ENCODE data around the gene SHF. TPM values are rescaled to one million over a fixed set of nuclear protein-coding genes. Genes with fewer than 3 reads are reported as not detected.

The SHF gene
- total RNA-seq, 6 experiments from 2014 or later = 2.1 to 3.1 (median 2.1) TPM

- Mint-ChIP-seq H3K4me3 (no peak overlapping the region), H3K27ac (no peak overlapping the region), H3K36me3 (ENCODE audit: low read depth) (no peaks in the 10 kb centered on the region), H3K27me3 (ENCODE audit: insufficient read depth) (peaks cover 3% of the 10 kb centered on the region), H3K9me3 (no peaks in the 10 kb centered on the region), H3K4me1 (ENCODE audit: low read depth) (peaks cover 44% of the 10 kb centered on the region)
- no peak for DNase-seq
- TF ChIP-seq CTCF (IDR thresholded peaks at IDR 0.05) = no peak
Observed at GRCh38 chr15:45161666-45162065, 26.1 kb downstream of the SHF start.

GRCh38 chr15:45157974-45158373 lies 29.8 kb downstream of the SHF start:
- H3K4me3 Mint-ChIP-seq = no peak overlapping the region
- H3K27me3 Mint-ChIP-seq (ENCODE audit: insufficient read depth) = peaks cover 6% of the 10 kb centered on the region
- H3K27ac Mint-ChIP-seq = peak overlapping the region; percentile 94
- no peaks in the 10 kb centered on the region for H3K36me3 Mint-ChIP-seq (ENCODE audit: low read depth)
- no peak for TF ChIP-seq CTCF (IDR thresholded peaks at IDR 0.05)
- H3K4me1 Mint-ChIP-seq (ENCODE audit: low read depth) = peaks cover 31% of the 10 kb centered on the region
- DNase-seq = peak; percentile 64
- no peaks in the 10 kb centered on the region for H3K9me3 Mint-ChIP-seq

GRCh38 chr15:45156744-45157455 lies 30.9 kb downstream of the SHF start:
- Mint-ChIP-seq H3K27me3 (ENCODE audit: insufficient read depth) (peaks cover 6% of the 10 kb centered on the region), H3K27ac (peak overlapping the region; percentile 94), H3K36me3 (ENCODE audit: low read depth) (no peaks in the 10 kb centered on the region), H3K9me3 (no peaks in the 10 kb centered on the region), H3K4me3 (peak overlapping the region; percentile 17), H3K4me1 (ENCODE audit: low read depth) (peaks cover 21% of the 10 kb centered on the region)
- no peak for TF ChIP-seq CTCF (IDR thresholded peaks at IDR 0.05)
- DNase-seq = peak; percentile 83

GRCh38 chr15:45155739-45156138 lies 32.0 kb downstream of the SHF start:
- Mint-ChIP-seq H3K36me3 (ENCODE audit: low read depth) (no peaks in the 10 kb centered on the region), H3K4me3 (no peak overlapping the region), H3K9me3 (no peaks in the 10 kb centered on the region), H3K27me3 (ENCODE audit: insufficient read depth) (peaks cover 6% of the 10 kb centered on the region), H3K27ac (peak overlapping the region; percentile 94; the same call in 1 of the 2 replicates), H3K4me1 (ENCODE audit: low read depth) (peaks cover 20% of the 10 kb centered on the region)
- no peak for DNase-seq
- TF ChIP-seq CTCF (IDR thresholded peaks at IDR 0.05) = no peak

- Mint-ChIP-seq H3K36me3 (ENCODE audit: low read depth) (no peaks in the 10 kb centered on the region), H3K9me3 (no peaks in the 10 kb centered on the region), H3K27me3 (ENCODE audit: insufficient read depth) (peaks cover 6% of the 10 kb centered on the region), H3K4me1 (ENCODE audit: low read depth) (peaks cover 28% of the 10 kb centered on the region), H3K27ac (no peak overlapping the region), H3K4me3 (no peak overlapping the region)
- DNase-seq = no peak
- TF ChIP-seq CTCF (IDR thresholded peaks at IDR 0.05) = no peak
Observed at GRCh38 chr15:45151998-45152828, 35.6 kb downstream of the SHF start.
